Kidney (tissue), 14 donors: ENCODE measurements around the gene KCNRG. TPM values are rescaled to one million over a fixed set of nuclear protein-coding genes. Genes with fewer than 3 reads are reported as not detected.

Experiments used
- DNase-seq, 5 donors: peaks; one replicate each; pipeline ENCODE4 v3.0.0-alpha.2; 2013 to 2020
- FAIRE-seq: peaks from 2 replicates; lab custom pipeline; 2012; peaks lifted over from hg19 to GRCh38; lab: Jason Lieb, UNC
- H3K27ac ChIP-seq, 2 donors: one replicate each; pipeline ENCODE4 v1.7.0; 2013; ENCODE audit warnings: low read depth in 2 of 2, low read length in 2 of 2, inconsistent platforms in 1 of 2
- H3K27me3 ChIP-seq: one replicate; pipeline ENCODE4 v1.7.1; 2013; ENCODE audit warnings: low read length, inconsistent platforms; ENCODE audit not compliant: control insufficient read depth, insufficient read depth
- H3K36me3 ChIP-seq, 3 donors: one replicate each; pipeline versions ENCODE4 v1.7.0 to v1.7.1; 2013; ENCODE audit warnings: low read length in 3 of 3, control low read depth in 1 of 3, inconsistent platforms in 1 of 3; ENCODE audit not compliant: insufficient read depth in 3 of 3, control insufficient read depth in 2 of 3
- H3K4me1 ChIP-seq, 3 donors: one replicate each; pipeline versions ENCODE4 v1.7.0 to v1.7.1; 2013; ENCODE audit warnings: low read length in 3 of 3, inconsistent platforms in 1 of 3, low read depth in 1 of 3; ENCODE audit not compliant: control insufficient read depth in 2 of 3, insufficient read depth in 2 of 3
- H3K4me3 ChIP-seq, 3 donors: one replicate each; pipeline versions ENCODE4 v1.7.0 to v1.8.1; 2013; ENCODE audit warnings: low read length in 3 of 3, control low read depth in 1 of 3, inconsistent platforms in 1 of 3
- H3K9ac ChIP-seq, 3 donors: one replicate each; pipeline versions ENCODE4 v1.7.0 to v1.7.1; 2013; ENCODE audit warnings: low read length in 3 of 3, control low read depth in 1 of 3, inconsistent platforms in 1 of 3
- H3K9me3 ChIP-seq, 3 donors: one replicate each; pipeline versions ENCODE4 v1.7.0 to v1.7.1; 2013; ENCODE audit warnings: low read length in 3 of 3, control low read depth in 1 of 3, inconsistent platforms in 1 of 3; ENCODE audit not compliant: control insufficient read depth in 2 of 3, insufficient read depth in 1 of 3
- intact Hi-C: fragments of 100-400 bp; cut with DNase I; formaldehyde crosslinking; loops from one replicate; pipeline ENCODE4 v1.11.1; 2022
- polyA plus RNA-seq: library from polyadenylated mRNA; stranded (reverse); fragments of 350-450 nt; fragmentation: Illumina TruSeq; extraction: RNeasy Lipid Tissue Mini Kit (QIAGEN cat#74804); gene quantifications from one replicate; pipeline ENCODE4 v1.2.3, GENCODE V29; 2014; ENCODE audit warnings: low read depth, low replicate concordance; ENCODE audit not compliant: insufficient read depth
- total RNA-seq: library from RNA; stranded (reverse); fragmentation: NEBNext Ultra II Directional; extraction: Animal tissue kit (Norgen Biotek cat#: 25700); gene quantifications from one replicate; pipeline ENCODE4 v1.2.1, GENCODE V29; 2021
- TF ChIP-seq, protein P1 (sequence below): IDR thresholded peaks from 3 replicates; pipeline ENCODE4 v1.5.1; 2012; ENCODE audit warnings: mild to moderate bottlenecking, moderate library complexity, borderline replicate concordance; ENCODE audit not compliant: insufficient read depth; ENCODE audit errors: extremely low read depth
- donor health status: control.
- donor health status: control.
- donor health status: control.
- donor health status: control.
- donor health status: control.
- donor health status: DM: yes; HTN: yes; CAD: no.
- donor health status: Normal renal cell carcinoma (clear cell type).

The KCNRG gene
- total and polyA plus RNA-seq, 2 donors from 2014 or later = 0.34 to 0.69 TPM

DNA sequence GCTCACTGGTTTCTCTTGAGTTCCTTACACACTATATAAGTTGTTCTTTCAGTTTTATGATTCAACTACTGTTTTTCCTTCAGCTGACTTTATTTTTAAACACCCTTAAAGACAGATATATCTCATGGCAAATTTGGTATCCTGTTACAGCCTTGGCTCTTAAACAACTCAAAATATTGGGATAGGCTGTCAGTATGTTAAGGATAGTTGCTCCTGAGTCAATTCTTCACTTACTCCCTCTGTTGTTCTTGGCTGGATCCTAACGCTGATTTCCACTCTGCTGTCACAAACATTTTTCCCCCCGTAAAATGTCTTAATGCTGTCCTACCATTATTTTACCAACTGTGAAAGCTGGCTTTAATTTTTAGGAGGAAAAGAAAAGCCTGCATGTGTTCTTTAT, 1.2 kb downstream of the KCNRG start:
- intact Hi-C loops = no loop called here
- no peak for FAIRE-seq

DNA sequence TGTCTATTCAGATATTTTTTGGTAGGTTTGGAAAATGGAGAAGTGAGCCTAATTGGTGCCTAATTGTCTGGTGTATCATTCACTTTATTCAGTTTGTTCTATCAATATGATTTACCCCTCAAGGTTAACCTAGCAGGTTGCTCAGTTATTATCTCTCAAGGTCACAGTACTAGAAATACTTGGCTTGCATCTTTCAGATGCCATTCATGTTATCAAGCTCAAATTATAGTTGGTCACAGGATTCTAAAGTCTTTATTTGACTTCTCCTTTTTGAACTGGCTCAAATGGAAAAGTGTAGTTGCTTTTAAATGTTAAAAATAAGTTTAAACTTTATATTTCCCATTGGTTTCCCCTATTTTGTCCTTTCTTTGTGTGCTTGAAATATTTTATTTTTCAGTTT, 2.6 kb downstream of the KCNRG start:
- H3K27me3 ChIP-seq = no peaks in the 10 kb centered on the region
- TF ChIP-seq, protein P1, sequence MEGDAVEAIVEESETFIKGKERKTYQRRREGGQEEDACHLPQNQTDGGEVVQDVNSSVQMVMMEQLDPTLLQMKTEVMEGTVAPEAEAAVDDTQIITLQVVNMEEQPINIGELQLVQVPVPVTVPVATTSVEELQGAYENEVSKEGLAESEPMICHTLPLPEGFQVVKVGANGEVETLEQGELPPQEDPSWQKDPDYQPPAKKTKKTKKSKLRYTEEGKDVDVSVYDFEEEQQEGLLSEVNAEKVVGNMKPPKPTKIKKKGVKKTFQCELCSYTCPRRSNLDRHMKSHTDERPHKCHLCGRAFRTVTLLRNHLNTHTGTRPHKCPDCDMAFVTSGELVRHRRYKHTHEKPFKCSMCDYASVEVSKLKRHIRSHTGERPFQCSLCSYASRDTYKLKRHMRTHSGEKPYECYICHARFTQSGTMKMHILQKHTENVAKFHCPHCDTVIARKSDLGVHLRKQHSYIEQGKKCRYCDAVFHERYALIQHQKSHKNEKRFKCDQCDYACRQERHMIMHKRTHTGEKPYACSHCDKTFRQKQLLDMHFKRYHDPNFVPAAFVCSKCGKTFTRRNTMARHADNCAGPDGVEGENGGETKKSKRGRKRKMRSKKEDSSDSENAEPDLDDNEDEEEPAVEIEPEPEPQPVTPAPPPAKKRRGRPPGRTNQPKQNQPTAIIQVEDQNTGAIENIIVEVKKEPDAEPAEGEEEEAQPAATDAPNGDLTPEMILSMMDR = no peak
- no peaks in the 10 kb centered on the region for H3K9me3 ChIP-seq
- no peak overlapping the region for H3K27ac ChIP-seq
- FAIRE-seq (no peak), DNase-seq (no peak)
- no peak overlapping the region for H3K4me3 ChIP-seq
- intact Hi-C loops = no loop called here
- H3K9ac ChIP-seq = no peak overlapping the region
- peaks cover 0 to 7% (median 0%) of the 10 kb centered on the region in 3 donors for H3K4me1 ChIP-seq
- peaks cover under 1 to 3% (median 2%) of the 10 kb centered on the region in 3 donors for H3K36me3 ChIP-seq

More for the DNA sequence above, 1.2 kb downstream of the KCNRG start:
- Histone ChIP-seq H3K9me3 (no peaks in the 10 kb centered on the region), H3K27me3 (no peaks in the 10 kb centered on the region), H3K27ac (no peak overlapping the region), H3K4me1 (peaks cover 0 to 7% (median 0%) of the 10 kb centered on the region in 3 donors), H3K9ac (no peak overlapping the region), H3K36me3 (peaks cover 7 to 14% (median 7%) of the 10 kb centered on the region in 3 donors), H3K4me3 (no peak overlapping the region)
- DNase-seq = no peak
- TF ChIP-seq, protein P1 = no peak

DNA sequence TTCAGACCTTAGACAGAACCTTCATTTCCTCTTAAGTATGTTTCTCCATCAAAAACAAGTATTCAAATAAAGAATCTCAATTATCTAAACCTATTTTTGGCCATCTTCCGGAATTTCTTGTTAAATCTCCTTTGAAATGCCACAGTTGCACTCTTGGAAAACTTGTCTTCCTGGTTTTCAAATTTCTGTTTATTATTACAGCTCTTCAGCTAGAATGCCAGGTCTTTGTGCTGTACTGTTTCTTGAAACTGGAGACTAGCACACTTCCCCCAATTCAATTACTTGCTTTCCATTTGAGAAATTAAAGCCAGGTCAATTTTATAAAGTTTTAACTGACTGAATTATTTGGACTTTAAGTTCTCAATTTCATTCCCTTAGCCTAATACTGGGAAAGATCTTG, 10.2 kb downstream of the KCNRG start:
- Histone ChIP-seq H3K9me3 (no peaks in the 10 kb centered on the region), H3K4me1 (no peaks in the 10 kb centered on the region), H3K36me3 (peaks cover 0 to 1% (median 0%) of the 10 kb centered on the region in 3 donors), H3K27me3 (no peaks in the 10 kb centered on the region), H3K27ac (no peak overlapping the region), H3K4me3 (no peak overlapping the region), H3K9ac (no peak overlapping the region)
- DNase-seq = peak in 2 of 5 donors; percentile 26 to 32
- TF ChIP-seq, protein P1 = no peak
- no peak for FAIRE-seq
- intact Hi-C loops = no loop called here
